Suprapubic skin (tissue), 4 donors: ENCODE results near the gene PFKP. TPM values are rescaled to one million over a fixed set of nuclear protein-coding genes. Genes with fewer than 3 reads are reported as not detected.

Experiments
- DNase-seq, 2 donors: peaks; one replicate each; pipeline ENCODE4 v3.0.0-alpha.2; 2019; ENCODE audit warnings: low spot score in 2 of 2
- H3K27ac ChIP-seq: fragments of 200-600 bp; sonication (generic); one replicate; pipeline ENCODE4 v1.5.1; 2019
- H3K27me3 ChIP-seq: fragments of 200-600 bp; sonication (generic); one replicate; pipeline ENCODE4 v1.5.1; 2019
- H3K36me3 ChIP-seq: fragments of 200-600 bp; sonication (generic); one replicate; pipeline ENCODE4 v1.5.1; 2019
- H3K4me1 ChIP-seq: fragments of 200-600 bp; sonication (generic); one replicate; pipeline ENCODE4 v1.5.1; 2019
- H3K4me3 ChIP-seq: fragments of 200-600 bp; sonication (generic); one replicate; pipeline ENCODE4 v1.5.1; 2019; ENCODE audit warnings: mild to moderate bottlenecking
- H3K9me3 ChIP-seq: fragments of 200-600 bp; sonication (generic); one replicate; pipeline ENCODE4 v1.5.1; 2019
- CTCF ChIP-seq, 2 donors: fragments of 200-600 bp in 1 of 2; fragments of 450-650 bp in 1 of 2; sonication (generic) in 1 of 2; IDR thresholded peaks; one replicate each; pipeline ENCODE4 v1.5.1; 2016 to 2019; ENCODE audit warnings: antibody characterized with exemption in 2 of 2, mild to moderate bottlenecking in 1 of 2, moderate library complexity in 1 of 2
- EP300 ChIP-seq: sonication (generic); formaldehyde crosslinking; IDR thresholded peaks from one replicate; pipeline ENCODE4 v1.6.1; 2017; ENCODE audit warnings: antibody characterized with exemption
- POLR2A ChIP-seq, 2 donors: fragments of 450-650 bp; IDR thresholded peaks; one replicate each; pipeline ENCODE4 v1.6.1; 2017; ENCODE audit warnings: antibody characterized with exemption in 2 of 2, mild to moderate bottlenecking in 2 of 2, moderate library complexity in 2 of 2
- POLR2AphosphoS5 ChIP-seq, 3 donors: sonication (generic); formaldehyde crosslinking; IDR thresholded peaks; one replicate each; pipeline ENCODE4 v1.6.1; 2017; ENCODE audit warnings: antibody characterized with exemption in 3 of 3
- WGBS: methylation state at CpG from one replicate; pipeline ENCODE4 v1.1.5; 2018; 5-methylcytosine and 5-hydroxymethylcytosine counted together
- total RNA-seq, 4 donors: library from RNA; depleted of rRNA; stranded (reverse); fragments of >200 nt; gene quantifications; one replicate each; pipeline ENCODE4 v1.1.0, GENCODE V29; 2016

The PFKP gene
- total RNA-seq, 4 donors from 2014 or later: 36.7 to 58.9 (median 44.7) TPM

GRCh38 chr10:3180355-3181025, 113.1 kb downstream of the PFKP start:
- Histone ChIP-seq H3K9me3 (no peaks in the 10 kb centered on the region), H3K36me3 (no peaks in the 10 kb centered on the region), H3K27ac (no peak overlapping the region), H3K4me3 (no peak overlapping the region), H3K4me1 (no peaks in the 10 kb centered on the region), H3K27me3 (no peaks in the 10 kb centered on the region)
- 79% methylated on average over 6 of the region's 6 CpGs for WGBS
- TF ChIP-seq POLR2A (IDR thresholded peaks at IDR 0.05): no peak
- no peak for TF ChIP-seq POLR2AphosphoS5 (IDR thresholded peaks at IDR 0.05)
- no peak for TF ChIP-seq EP300
- no peak for TF ChIP-seq CTCF (IDR thresholded peaks at IDR 0.05)
- DNase-seq: no peak

GRCh38 chr10:3185386-3185785, 118.0 kb downstream of the PFKP start:
- Histone ChIP-seq H3K36me3 (no peaks in the 10 kb centered on the region), H3K27me3 (no peaks in the 10 kb centered on the region), H3K4me1 (no peaks in the 10 kb centered on the region), H3K27ac (no peak overlapping the region), H3K9me3 (no peaks in the 10 kb centered on the region), H3K4me3 (no peak overlapping the region)
- no peak for DNase-seq
- TF ChIP-seq EP300: no peak
- no peak for TF ChIP-seq POLR2AphosphoS5 (IDR thresholded peaks at IDR 0.05)
- no peak for TF ChIP-seq POLR2A (IDR thresholded peaks at IDR 0.05)
- TF ChIP-seq CTCF (IDR thresholded peaks at IDR 0.05): no peak
- WGBS: 96% methylated on average over 6 of the region's 6 CpGs

- Histone ChIP-seq H3K9me3 (no peaks in the 10 kb centered on the region), H3K4me3 (no peak overlapping the region), H3K27ac (no peak overlapping the region), H3K4me1 (no peaks in the 10 kb centered on the region), H3K27me3 (no peaks in the 10 kb centered on the region), H3K36me3 (no peaks in the 10 kb centered on the region)
- WGBS: 92% methylated on average over 6 of the region's 6 CpGs
- no peak for DNase-seq
- TF ChIP-seq EP300 (no peak), POLR2AphosphoS5 (IDR thresholded peaks at IDR 0.05) (no peak), CTCF (IDR thresholded peaks at IDR 0.05) (no peak), POLR2A (IDR thresholded peaks at IDR 0.05) (no peak)
Observed at GRCh38 chr10:3186368-3186767, 119.0 kb downstream of the PFKP start.

Other genes starting within 250 kb of the PFKP start
- gene PITRM1, start 105.2 kb downstream of the PFKP start, total RNA-seq: 10 to 100 TPM; 44.2 to 94.6 (median 63.1) TPM